OCI-M1 (cell line): ENCODE measurements around the gene RIT2.
"Not testable (repeated sequence)": the region's sequence is repeated elsewhere in the genome, so short reads cannot be mapped to it uniquely, and the experiment has no call there.

ENCODE experiments used
- DNase-seq: peaks from one replicate; lab custom pipeline; 2025; lab: John Stamatoyannopoulos, UW

The RIT2 gene

DNA sequence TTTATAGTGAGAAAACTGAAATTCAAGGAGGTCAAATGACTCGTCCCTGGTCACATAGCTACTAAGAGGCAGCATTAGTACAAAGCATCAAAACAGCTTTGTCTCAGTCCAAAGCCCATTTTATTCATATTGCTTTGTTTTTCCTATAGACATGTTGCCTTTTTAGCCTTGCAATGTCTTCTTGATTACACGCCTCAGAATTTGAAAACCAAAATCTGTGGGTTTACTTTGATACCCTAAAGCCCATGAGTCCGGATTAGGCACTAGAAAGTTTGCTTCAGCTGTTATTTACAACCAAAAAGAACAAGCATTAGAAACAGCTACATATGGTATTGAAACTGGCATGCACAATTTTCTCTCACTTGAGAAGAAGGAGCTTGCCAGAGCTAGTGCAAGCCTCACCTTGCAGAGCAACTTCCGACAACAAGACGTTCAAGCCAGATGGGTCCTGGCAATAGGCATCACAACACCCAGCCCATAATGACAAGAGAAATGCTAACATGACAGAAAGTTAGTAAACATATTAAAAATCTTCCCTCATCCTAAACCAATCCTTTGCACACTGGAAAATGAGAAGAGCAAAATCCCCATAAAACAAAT is 276.8 kb downstream of the RIT2 start:
- no peak for DNase-seq

- DNase-seq: peak; percentile 12
Observed at GRCh38 chr18:42830936-42831335, 284.5 kb downstream of the RIT2 start.

DNA sequence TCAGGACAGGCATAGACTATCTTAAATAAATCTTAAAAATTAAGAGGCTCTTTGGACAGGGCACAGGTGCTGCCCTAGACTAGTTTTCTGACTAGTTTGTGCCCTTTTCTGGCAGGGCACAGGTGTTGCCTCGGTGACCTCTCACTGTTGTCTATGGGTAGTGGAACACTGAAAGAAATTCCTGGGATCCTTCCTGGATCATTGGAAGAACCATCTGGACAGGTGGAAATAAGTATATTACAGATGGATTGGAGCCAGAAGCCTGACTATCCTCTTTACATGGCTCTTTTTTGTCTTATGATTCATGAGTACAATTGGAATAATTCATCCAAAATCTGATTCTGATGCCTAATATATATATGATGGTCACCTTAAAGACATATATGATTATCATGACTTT is 286.6 kb downstream of the RIT2 start:
- no peak for DNase-seq

DNA sequence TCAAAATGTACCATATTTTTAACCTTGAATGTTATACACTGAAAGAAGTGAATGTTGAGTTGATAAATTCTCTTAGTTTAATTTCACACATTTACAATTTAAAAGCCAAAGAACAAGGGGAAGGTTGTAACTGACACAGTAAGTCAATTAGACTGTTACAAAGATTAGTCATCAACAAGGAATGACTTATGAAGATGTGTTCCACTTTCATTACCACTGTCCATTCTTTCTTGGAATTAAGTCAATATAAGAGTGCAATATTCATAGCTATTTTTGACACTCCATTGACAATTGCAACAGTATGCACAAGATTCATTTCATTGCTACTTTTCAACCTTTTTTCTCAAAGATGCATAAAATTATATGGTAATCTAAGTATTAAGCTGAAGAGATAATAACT is 291.3 kb downstream of the RIT2 start:
- DNase-seq: no peak

GRCh38 chr18:42822711-42823110 is 292.8 kb downstream of the RIT2 start:
- no peak for DNase-seq

GRCh38 chr18:42821492-42821891 is 294.0 kb downstream of the RIT2 start:
- DNase-seq: no peak

GRCh38 chr18:42814618-42815017 is 300.9 kb downstream of the RIT2 start:
- no peak for DNase-seq

GRCh38 chr18:42814184-42814583 is 301.3 kb downstream of the RIT2 start:
- DNase-seq: no peak

DNA sequence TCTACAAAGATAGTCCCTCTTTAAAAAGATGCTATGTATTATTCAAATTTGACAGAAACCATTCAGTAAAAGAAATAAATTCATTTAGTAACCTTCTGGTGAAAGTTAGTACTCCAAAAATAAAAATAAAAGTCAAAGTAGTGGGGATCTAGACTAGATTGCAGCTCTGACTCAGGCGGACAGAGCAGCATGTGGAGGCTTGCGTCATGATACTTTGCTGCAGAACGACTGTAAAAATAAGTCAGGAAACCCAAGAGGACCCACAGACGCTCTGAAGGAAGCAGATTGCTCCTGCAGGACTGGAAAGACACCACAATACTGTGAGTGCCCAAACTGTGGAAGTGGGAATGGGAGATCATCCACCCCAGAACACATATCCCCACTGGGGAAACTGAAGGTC is 301.9 kb downstream of the RIT2 start:
- DNase-seq: no peak

DNA sequence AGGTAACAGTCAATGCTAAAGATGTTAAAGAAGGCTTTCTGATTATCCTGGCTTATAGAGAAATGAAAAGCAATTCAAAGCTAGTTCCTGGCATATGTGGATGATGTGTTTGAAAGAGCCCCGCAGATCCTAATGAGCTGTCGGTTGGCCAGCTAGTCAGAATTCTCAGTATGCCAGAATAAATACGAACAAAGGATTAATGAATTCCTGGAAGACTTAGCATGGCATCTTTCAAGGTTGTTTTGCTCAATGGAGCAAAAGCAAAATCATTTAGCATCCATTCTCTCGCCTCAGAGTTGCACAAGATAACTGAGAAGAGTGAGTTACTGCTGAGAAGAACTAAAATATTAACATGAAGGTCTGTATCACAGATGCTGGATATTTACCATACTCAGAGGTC is 307.6 kb downstream of the RIT2 start:
- DNase-seq: no peak

DNA sequence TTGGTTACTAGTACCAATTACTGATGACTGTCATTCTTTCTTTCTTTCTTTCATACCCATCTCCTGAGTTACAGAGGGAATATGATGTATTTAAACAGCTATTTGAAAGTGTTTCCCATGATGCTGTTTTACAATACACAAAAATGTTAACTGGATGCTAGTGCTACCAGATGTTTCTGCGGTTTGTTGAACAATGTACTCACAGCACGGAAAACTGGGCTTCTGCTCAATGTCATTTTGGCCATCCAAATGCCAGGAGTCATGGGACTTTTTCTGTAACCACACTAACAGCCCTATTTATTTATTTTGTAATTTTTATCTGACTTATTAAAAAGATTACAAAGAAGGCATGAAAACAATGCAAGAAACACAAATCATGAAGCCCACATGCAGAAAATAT is 313.8 kb downstream of the RIT2 start:
- no peak for DNase-seq

GRCh38 chr18:42798606-42799170 is 316.8 kb downstream of the RIT2 start:
- DNase-seq: peak; percentile 30

DNA sequence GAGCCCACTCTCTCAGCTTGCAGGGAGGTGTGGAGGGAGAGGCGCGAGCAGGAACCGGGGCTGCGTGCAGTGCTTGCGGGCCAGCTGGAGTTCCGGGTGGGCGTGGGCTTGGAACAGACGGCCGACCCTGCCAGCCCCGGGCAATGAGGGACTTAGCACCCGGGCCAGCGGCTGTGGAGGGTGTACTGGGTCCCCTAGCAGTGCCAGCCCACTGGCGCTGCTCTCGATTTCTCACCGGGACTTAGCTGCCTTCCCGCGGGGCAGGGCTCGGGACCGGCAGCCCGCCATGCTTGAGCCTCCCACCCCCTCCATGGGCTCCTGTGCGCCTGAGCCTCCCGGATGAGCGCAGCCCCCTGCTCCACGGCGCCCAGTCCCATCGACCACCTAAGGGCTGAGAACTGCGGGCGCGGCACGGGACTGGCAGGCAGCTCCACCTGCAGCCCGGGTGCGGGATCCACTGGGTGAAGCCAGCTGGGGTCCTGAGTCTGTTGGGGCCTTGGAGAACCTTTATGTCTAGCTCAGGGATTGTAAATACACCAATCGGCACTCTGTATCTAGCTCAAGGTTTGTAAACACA is 320.2 kb downstream of the RIT2 start:
- DNase-seq: not testable (repeated sequence)

GRCh38 chr18:42792731-42793130 is 322.8 kb downstream of the RIT2 start:
- DNase-seq: no peak

DNA sequence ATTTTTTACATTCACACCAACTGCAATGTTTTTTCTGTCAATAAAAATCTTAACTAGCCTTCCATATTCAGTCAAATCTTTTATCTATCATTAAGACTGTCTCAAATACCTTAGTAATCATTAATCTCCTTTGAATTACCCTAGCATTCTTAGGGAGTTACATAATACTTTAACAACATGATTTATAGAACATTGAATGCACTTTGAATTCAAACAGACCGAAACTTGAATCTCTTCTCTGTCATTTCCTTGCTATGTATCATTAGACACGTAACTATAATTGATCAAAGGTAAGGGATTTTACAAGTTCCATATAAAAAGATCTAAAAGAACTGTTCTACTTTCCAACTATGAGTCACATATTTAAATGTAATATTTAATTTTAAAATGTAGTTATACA is 330.9 kb downstream of the RIT2 start:
- no peak for DNase-seq

DNA sequence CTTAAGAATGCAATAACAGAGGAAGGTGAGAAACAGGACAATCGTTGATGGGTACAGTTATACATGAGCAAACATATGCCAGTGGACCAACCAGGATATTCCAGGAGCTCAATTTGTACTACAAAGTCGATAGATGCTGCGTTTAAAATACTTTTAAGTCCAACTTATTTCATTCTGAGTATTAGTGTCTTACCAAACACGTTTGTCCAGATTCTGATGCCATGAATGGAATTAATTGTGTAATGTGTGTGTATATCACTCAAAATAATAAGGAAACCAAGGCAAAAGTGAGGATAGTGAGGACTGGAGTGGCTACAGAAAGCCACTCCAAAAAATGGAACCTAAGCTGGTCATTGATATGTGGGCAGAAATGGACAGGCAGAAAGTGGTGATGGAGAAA is 332.6 kb downstream of the RIT2 start:
- DNase-seq: no peak

- DNase-seq: no peak
Observed at GRCh38 chr18:42781298-42781815, 334.1 kb downstream of the RIT2 start.

DNA sequence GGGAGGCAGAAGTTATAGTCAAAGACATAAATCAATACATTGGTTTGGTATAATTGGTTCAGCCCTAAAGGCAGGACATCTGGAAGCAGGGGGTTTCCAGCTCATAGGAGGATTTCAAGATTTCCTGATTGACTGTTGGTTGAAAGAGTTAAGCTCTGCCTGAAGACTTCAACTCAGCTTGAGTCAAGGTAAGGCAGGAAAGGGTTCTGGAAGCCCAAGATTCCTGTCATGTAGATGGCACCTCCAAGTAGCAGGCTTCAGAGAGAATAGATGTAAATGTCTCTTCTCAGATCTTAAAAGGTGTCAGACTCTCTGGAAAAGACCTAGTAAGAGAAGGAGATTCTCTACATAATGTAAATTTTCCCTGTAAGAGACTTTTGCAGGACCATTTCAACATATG is 335.3 kb downstream of the RIT2 start:
- no peak for DNase-seq

GRCh38 chr18:42778445-42779042 is 336.9 kb downstream of the RIT2 start:
- DNase-seq: no peak

- no peak for DNase-seq
Observed at GRCh38 chr18:42778024-42778423, 337.5 kb downstream of the RIT2 start.

GRCh38 chr18:42773870-42774269 is 341.6 kb downstream of the RIT2 start:
- no peak for DNase-seq

- DNase-seq: no peak
Observed at GRCh38 chr18:42771936-42772335, 343.5 kb downstream of the RIT2 start.

- peak; percentile 59 for DNase-seq
Observed at GRCh38 chr18:42765302-42765701, 350.2 kb downstream of the RIT2 start.
